ENCODE results near the gene PRR9. TPM values are rescaled to one million over a fixed set of nuclear protein-coding genes. Genes with fewer than 3 reads are reported as not detected.
A peak's percentile ranks its signal among the peaks of the same experiment; 100 is the strongest.

Gene PRR9
- total RNA-seq, 1 donor from 2014 or later, result not detected

DNA sequence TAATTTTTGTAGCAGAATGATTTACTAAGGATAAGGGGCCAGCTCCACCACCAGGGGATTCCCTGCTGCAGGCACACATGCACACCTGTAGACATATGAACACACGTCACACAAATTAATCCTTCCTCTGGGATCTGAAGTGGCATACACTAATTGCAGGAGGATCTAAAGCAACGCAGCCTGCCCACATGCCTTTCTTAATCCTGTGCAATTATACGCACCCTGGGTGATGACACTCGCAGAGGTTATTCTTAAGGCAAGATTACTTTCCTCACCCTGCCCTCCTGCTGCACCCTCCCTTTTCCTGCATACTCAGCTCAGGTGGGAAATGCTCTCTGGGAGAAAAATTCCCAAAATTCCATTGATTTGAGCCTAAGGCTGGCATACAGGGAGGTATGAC is 34.6 kb downstream of the PRR9 start:
- Mint-ChIP-seq H3K4me3 (ENCODE audit: unreplicated experiment) (no peak overlapping the region), H3K4me1 (ENCODE audit: low read depth, unreplicated experiment) (no peaks in the 10 kb centered on the region), H3K27ac (ENCODE audit: unreplicated experiment) (no peak overlapping the region), H3K36me3 (ENCODE audit: unreplicated experiment) (no peaks in the 10 kb centered on the region), H3K27me3 (ENCODE audit: unreplicated experiment) (peaks cover 8% of the 10 kb centered on the region), H3K9me3 (ENCODE audit: unreplicated experiment) (peaks cover 6% of the 10 kb centered on the region)
- TF ChIP-seq, protein P1, sequence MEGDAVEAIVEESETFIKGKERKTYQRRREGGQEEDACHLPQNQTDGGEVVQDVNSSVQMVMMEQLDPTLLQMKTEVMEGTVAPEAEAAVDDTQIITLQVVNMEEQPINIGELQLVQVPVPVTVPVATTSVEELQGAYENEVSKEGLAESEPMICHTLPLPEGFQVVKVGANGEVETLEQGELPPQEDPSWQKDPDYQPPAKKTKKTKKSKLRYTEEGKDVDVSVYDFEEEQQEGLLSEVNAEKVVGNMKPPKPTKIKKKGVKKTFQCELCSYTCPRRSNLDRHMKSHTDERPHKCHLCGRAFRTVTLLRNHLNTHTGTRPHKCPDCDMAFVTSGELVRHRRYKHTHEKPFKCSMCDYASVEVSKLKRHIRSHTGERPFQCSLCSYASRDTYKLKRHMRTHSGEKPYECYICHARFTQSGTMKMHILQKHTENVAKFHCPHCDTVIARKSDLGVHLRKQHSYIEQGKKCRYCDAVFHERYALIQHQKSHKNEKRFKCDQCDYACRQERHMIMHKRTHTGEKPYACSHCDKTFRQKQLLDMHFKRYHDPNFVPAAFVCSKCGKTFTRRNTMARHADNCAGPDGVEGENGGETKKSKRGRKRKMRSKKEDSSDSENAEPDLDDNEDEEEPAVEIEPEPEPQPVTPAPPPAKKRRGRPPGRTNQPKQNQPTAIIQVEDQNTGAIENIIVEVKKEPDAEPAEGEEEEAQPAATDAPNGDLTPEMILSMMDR (IDR thresholded peaks at IDR 0.05; ENCODE audit: partially characterized antibody, unreplicated experiment), result no peak
- no peak for DNase-seq

GRCh38 chr1:153253076-153253475 is 35.7 kb downstream of the PRR9 start:
- Mint-ChIP-seq H3K27ac (ENCODE audit: unreplicated experiment) (no peak overlapping the region), H3K4me1 (ENCODE audit: low read depth, unreplicated experiment) (no peaks in the 10 kb centered on the region), H3K4me3 (ENCODE audit: unreplicated experiment) (no peak overlapping the region), H3K27me3 (ENCODE audit: unreplicated experiment) (peaks cover 8% of the 10 kb centered on the region), H3K9me3 (ENCODE audit: unreplicated experiment) (peaks cover 7% of the 10 kb centered on the region), H3K36me3 (ENCODE audit: unreplicated experiment) (no peaks in the 10 kb centered on the region)
- TF ChIP-seq, protein P1 (IDR thresholded peaks at IDR 0.05; ENCODE audit: partially characterized antibody, unreplicated experiment), result no peak
- no peak for DNase-seq

GRCh38 chr1:153253693-153254092 is 36.3 kb downstream of the PRR9 start:
- Mint-ChIP-seq H3K9me3 (ENCODE audit: unreplicated experiment) (peaks cover 7% of the 10 kb centered on the region), H3K27me3 (ENCODE audit: unreplicated experiment) (peaks cover 8% of the 10 kb centered on the region), H3K4me1 (ENCODE audit: low read depth, unreplicated experiment) (no peaks in the 10 kb centered on the region), H3K36me3 (ENCODE audit: unreplicated experiment) (no peaks in the 10 kb centered on the region), H3K27ac (ENCODE audit: unreplicated experiment) (no peak overlapping the region), H3K4me3 (ENCODE audit: unreplicated experiment) (no peak overlapping the region)
- no peak for DNase-seq
- TF ChIP-seq, protein P1 (IDR thresholded peaks at IDR 0.05; ENCODE audit: partially characterized antibody, unreplicated experiment), result no peak

- H3K36me3 Mint-ChIP-seq (ENCODE audit: unreplicated experiment), result peaks cover 5% of the 10 kb centered on the region
- H3K27ac Mint-ChIP-seq (ENCODE audit: unreplicated experiment), result peak within 1 kb of the TSS; percentile 18
- H3K27me3 Mint-ChIP-seq (ENCODE audit: unreplicated experiment), result peaks cover 20% of the 10 kb centered on the region
- peak within 1 kb of the TSS; percentile 86 for H3K4me3 Mint-ChIP-seq (ENCODE audit: unreplicated experiment)
- TF ChIP-seq, protein P1 (IDR thresholded peaks at IDR 0.05; ENCODE audit: partially characterized antibody, unreplicated experiment), result no peak
- DNase-seq, result no peak
- H3K4me1 Mint-ChIP-seq (ENCODE audit: low read depth, unreplicated experiment), result peaks cover 9% of the 10 kb centered on the region
- H3K9me3 Mint-ChIP-seq (ENCODE audit: unreplicated experiment), result peaks cover 12% of the 10 kb centered on the region
Observed at GRCh38 chr1:153259387-153259786, 42.0 kb downstream of the PRR9 start, which contains the start of gene LORICRIN. Gene LORICRIN (plus strand): TSS chr1:153259687. CDS start chr1:153260950, 1,263 bp downstream.

GRCh38 chr1:153260585-153261280 is 43.3 kb downstream of the PRR9 start:
- DNase-seq, result peak; percentile 75
- TF ChIP-seq, protein P1 (IDR thresholded peaks at IDR 0.05; ENCODE audit: partially characterized antibody, unreplicated experiment), result no peak
- peaks cover 10% of the 10 kb centered on the region for H3K9me3 Mint-ChIP-seq (ENCODE audit: unreplicated experiment)
- peaks cover 19% of the 10 kb centered on the region for H3K27me3 Mint-ChIP-seq (ENCODE audit: unreplicated experiment)
- H3K27ac Mint-ChIP-seq (ENCODE audit: unreplicated experiment), result peak overlapping the region; percentile 18
- H3K4me3 Mint-ChIP-seq (ENCODE audit: unreplicated experiment), result peak overlapping the region; percentile 86
- peaks cover 5% of the 10 kb centered on the region for H3K36me3 Mint-ChIP-seq (ENCODE audit: unreplicated experiment)
- H3K4me1 Mint-ChIP-seq (ENCODE audit: low read depth, unreplicated experiment), result peaks cover 9% of the 10 kb centered on the region
